Activated CD4-positive, alpha-beta T cell treated with anti-CD3 and anti-CD28 coated beads for 1 hour (primary cell): ENCODE results near the gene KCNQ1OT1.

Experiments used
- DNase-seq: peaks from one replicate; pipeline ENCODE4 v3.0.0-alpha.2; 2020

The KCNQ1OT1 gene

GRCh38 chr11:2566223-2567025 lies 133.4 kb downstream of the KCNQ1OT1 start:
- no peak for DNase-seq

- no peak for DNase-seq
Observed at GRCh38 chr11:2565447-2566222, 134.2 kb downstream of the KCNQ1OT1 start.

- no peak for DNase-seq
Observed at GRCh38 chr11:2564588-2565425, 135.0 kb downstream of the KCNQ1OT1 start.

- no peak for DNase-seq
Observed at GRCh38 chr11:2564008-2564530, 135.7 kb downstream of the KCNQ1OT1 start.

- no peak for DNase-seq
Observed at GRCh38 chr11:2563213-2564007, 136.4 kb downstream of the KCNQ1OT1 start.

- DNase-seq, result no peak
Observed at GRCh38 chr11:2562890-2563212, 136.9 kb downstream of the KCNQ1OT1 start.

- no peak for DNase-seq
Observed at GRCh38 chr11:2561696-2562581, 137.9 kb downstream of the KCNQ1OT1 start.

GRCh38 chr11:2559527-2560311 lies 140.1 kb downstream of the KCNQ1OT1 start:
- DNase-seq, result no peak

- DNase-seq, result no peak
Observed at GRCh38 chr11:2558861-2559526, 140.8 kb downstream of the KCNQ1OT1 start.

- DNase-seq, result no peak
Observed at GRCh38 chr11:2558397-2558796, 141.4 kb downstream of the KCNQ1OT1 start.
